GM18520 (cell line): ENCODE results near the gene GAD1.

ENCODE experiments used
- ATAC-seq: cut with Tn5 transposase; IDR thresholded peaks from one replicate; pipeline ENCODE4 v1.9.1; 2021; ENCODE audit not compliant: unreplicated experiment

Gene GAD1

GRCh38 chr2:170891893-170892292 lies 75.2 kb downstream of the GAD1 start:
- ATAC-seq, result no peak

- no peak for ATAC-seq
Observed at GRCh38 chr2:170892391-170892951, 75.8 kb downstream of the GAD1 start.

- ATAC-seq, result no peak
Observed at GRCh38 chr2:170895023-170895757, 78.5 kb downstream of the GAD1 start.

- no peak for ATAC-seq
Observed at GRCh38 chr2:170896622-170897021, 79.9 kb downstream of the GAD1 start.

GRCh38 chr2:170897108-170897507 lies 80.4 kb downstream of the GAD1 start:
- ATAC-seq, result no peak

- no peak for ATAC-seq
Observed at GRCh38 chr2:170905864-170906263, 89.2 kb downstream of the GAD1 start.
